Endothelial cell of umbilical vein (primary cell): ENCODE data around the gene SLC25A18. TPM values are rescaled to one million over a fixed set of nuclear protein-coding genes. Genes with fewer than 3 reads are reported as not detected.

Experiments used
- BruUV-seq: library from RNA; stranded (reverse); fragments of 400-500 nt; replicated peaks from 2 replicates; lab custom pipeline; 2021; lab: Mats Ljungman, UMichigan
- CTCF ChIA-PET: fragments of 300-600, 350-600 bp; sonication (Branson Sonifier 250); formaldehyde crosslinking; loops from one replicate; lab custom pipeline; 2021; ENCODE audit warnings: antibody characterized with exemption, inconsistent platforms; lab: Charles Lee
- POLR2A ChIA-PET: fragments of 300-600, 350-600 bp; sonication (Branson Sonifier 250); formaldehyde crosslinking; loops from one replicate; lab custom pipeline; 2021; ENCODE audit warnings: antibody characterized with exemption, inconsistent platforms; lab: Charles Lee
- DNase-seq: peaks from one replicate; pipeline ENCODE4 v3.0.0-alpha.2; 2011; ENCODE audit warnings: low read depth, low spot score
- FAIRE-seq: peaks from 2 replicates; lab custom pipeline; 2011; peaks lifted over from hg19 to GRCh38; lab: Jason Lieb, UNC
- H2AFZ ChIP-seq: 2 replicates; pipeline ENCODE4 v1.6.0; 2012; ENCODE audit warnings: low read depth, low read length, control low read depth, inconsistent platforms
- H3K27ac ChIP-seq: 2 replicates; pipeline ENCODE4 v1.5.1; 2011; ENCODE audit warnings: low read depth, mild to moderate bottlenecking, control low read depth, low read length, moderate library complexity; ENCODE audit not compliant: insufficient read depth
- H3K27me3 ChIP-seq, 2 experiments: 2 replicates each; pipeline versions ENCODE4 v1.6.0 to v1.6.1; 2011; ENCODE audit warnings: low read length in 2 of 2, mixed read lengths in 1 of 2; ENCODE audit not compliant: control insufficient read depth in 2 of 2, insufficient read depth in 2 of 2
- H3K36me3 ChIP-seq, 2 experiments: 2 replicates in 1 of 2; 3 replicates in 1 of 2; pipeline ENCODE4 v1.5.1; 2011; ENCODE audit warnings: low read length in 2 of 2, mild to moderate bottlenecking in 1 of 2, moderate library complexity in 1 of 2; ENCODE audit not compliant: control insufficient read depth in 2 of 2, insufficient read depth in 2 of 2; ENCODE audit errors: extremely low read depth in 1 of 2
- H3K4me1 ChIP-seq: 3 replicates; pipeline ENCODE4 v1.5.1; 2011; ENCODE audit warnings: mild to moderate bottlenecking, low read length; ENCODE audit not compliant: control insufficient read depth, insufficient read depth; ENCODE audit errors: extremely low read depth
- H3K4me2 ChIP-seq: 2 replicates; pipeline ENCODE4 v1.6.1; 2011; ENCODE audit warnings: low read length, control low read depth, mixed read lengths; ENCODE audit not compliant: insufficient read depth
- H3K4me3 ChIP-seq, 3 experiments: fragments of 200-600 bp in 1 of 3; sonication (generic), shearing (Covaris generic) in 1 of 3; replicated peaks in 1 of 3; 2 replicates each; pipeline ENCODE4 v1.5.1; 2011 to 2016; ENCODE audit warnings: control low read depth in 3 of 3, low read length in 3 of 3, mild to moderate bottlenecking in 2 of 3, inconsistent platforms in 1 of 3, low read depth in 1 of 3, moderate library complexity in 1 of 3; ENCODE audit not compliant: insufficient read depth in 1 of 3
- H3K79me2 ChIP-seq: 2 replicates; pipeline ENCODE4 v1.6.0; 2012; ENCODE audit warnings: low read length, inconsistent platforms; ENCODE audit not compliant: control insufficient read depth, insufficient read depth
- H3K9ac ChIP-seq: replicated peaks from 2 replicates; pipeline ENCODE3; 2011; ENCODE audit warnings: low read length, control low read depth; ENCODE audit not compliant: insufficient read depth; ENCODE audit errors: extremely low read depth
- H3K9me1 ChIP-seq: replicated peaks from 3 replicates; pipeline ENCODE4 v1.6.0; 2011; ENCODE audit warnings: mild to moderate bottlenecking, low read length; ENCODE audit not compliant: control insufficient read depth, insufficient read depth; ENCODE audit errors: extremely low read depth
- H3K9me3 ChIP-seq: replicated peaks from 2 replicates; pipeline ENCODE4 v1.5.1; 2012; ENCODE audit warnings: low read length, inconsistent platforms; ENCODE audit not compliant: control insufficient read depth, insufficient read depth
- H4K20me1 ChIP-seq: replicated peaks from 2 replicates; pipeline ENCODE3; 2011; ENCODE audit warnings: mild to moderate bottlenecking, low read length; ENCODE audit not compliant: control insufficient read depth, insufficient read depth; ENCODE audit errors: extremely low read depth
- EZH2 ChIP-seq: IDR thresholded peaks from 2 replicates; pipeline ENCODE4 v1.6.1; 2012; ENCODE audit warnings: borderline replicate concordance, low read depth, mild to moderate bottlenecking, moderate library complexity, low read length, inconsistent platforms; ENCODE audit not compliant: severe bottlenecking
- FOS ChIP-seq: IDR thresholded peaks from 2 replicates; pipeline ENCODE4 v1.6.1; 2011; ENCODE audit warnings: mild to moderate bottlenecking, low read length, moderate library complexity, borderline replicate concordance; ENCODE audit not compliant: insufficient read depth
- GATA2 ChIP-seq: IDR thresholded peaks from 2 replicates; pipeline ENCODE4 v1.7.0; 2011; ENCODE audit warnings: low read depth, mild to moderate bottlenecking, moderate library complexity, mixed read lengths, low read length; ENCODE audit not compliant: insufficient read length, insufficient read depth
- JUN ChIP-seq: IDR thresholded peaks from 2 replicates; pipeline ENCODE4 v1.6.1; 2011; ENCODE audit warnings: borderline replicate concordance, low read depth; ENCODE audit not compliant: insufficient read length, insufficient read depth
- MYC ChIP-seq: IDR thresholded peaks from one replicate; pipeline ENCODE4 v1.6.1; 2011; ENCODE audit warnings: mild to moderate bottlenecking, low read depth, low read length
- POLR2A ChIP-seq: IDR thresholded peaks from 2 replicates; pipeline ENCODE4 v1.6.1; 2012; ENCODE audit warnings: low read depth, mild to moderate bottlenecking, control low read depth, low read length
- POLR2AphosphoS5 ChIP-seq: IDR thresholded peaks from 2 replicates; pipeline ENCODE4 v1.6.1; 2012; ENCODE audit warnings: low read depth, mild to moderate bottlenecking, control low read depth, low read length, moderate library complexity; ENCODE audit not compliant: insufficient read depth
- dilution Hi-C: fragments of 300-500 bp; cut with MboI; formaldehyde crosslinking; loops from one replicate; pipeline ENCODE4 v1.15.0; 2019; ENCODE audit warnings: low sequenced_read_pairs; ENCODE audit not compliant: extremely low pct_ligation_motif_present
- intact Hi-C: fragments of 100-400 bp; cut with micrococcal nuclease; formaldehyde crosslinking; loops from one replicate; pipeline ENCODE4 v1.10.0; 2022
- polyA plus RNA-seq, 4 experiments: library from polyadenylated mRNA; depleted of rRNA in 3 of 4; stranded (reverse) in 3 of 4; unstranded in 1 of 4; fragments of >200 nt; gene quantifications; 2 replicates each; pipeline versions ENCODE4 v1.2.1 to v1.2.3, GENCODE V29; 2011 to 2012; ENCODE audit warnings: missing spikeins in 1 of 4
- total RNA-seq: library from RNA; stranded (reverse); gene quantifications from 2 replicates; pipeline ENCODE4 v1.2.3, GENCODE V29; 2021
- TF ChIP-seq, protein P1 (sequence below): IDR thresholded peaks from 2 replicates; pipeline ENCODE4 v1.6.1; 2011; ENCODE audit not compliant: insufficient read depth, insufficient read length
- TF ChIP-seq, protein P2 (sequence below), 2 donors: IDR thresholded peaks; 1 replicate in 1 of 2; 2 replicates in 1 of 2; pipeline ENCODE4 v1.5.1; 2011; ENCODE audit warnings: low read length in 2 of 2, mild to moderate bottlenecking in 2 of 2, moderate library complexity in 2 of 2, control low read depth in 1 of 2, inconsistent platforms in 1 of 2, low read depth in 1 of 2; ENCODE audit not compliant: insufficient read depth in 1 of 2; ENCODE audit errors: extremely low read depth in 1 of 2

The SLC25A18 gene
- total and polyA plus RNA-seq, 2 donors (not counting 3 experiments of a cell fraction or from before 2014, with no cell fraction given) = not detected

DNA sequence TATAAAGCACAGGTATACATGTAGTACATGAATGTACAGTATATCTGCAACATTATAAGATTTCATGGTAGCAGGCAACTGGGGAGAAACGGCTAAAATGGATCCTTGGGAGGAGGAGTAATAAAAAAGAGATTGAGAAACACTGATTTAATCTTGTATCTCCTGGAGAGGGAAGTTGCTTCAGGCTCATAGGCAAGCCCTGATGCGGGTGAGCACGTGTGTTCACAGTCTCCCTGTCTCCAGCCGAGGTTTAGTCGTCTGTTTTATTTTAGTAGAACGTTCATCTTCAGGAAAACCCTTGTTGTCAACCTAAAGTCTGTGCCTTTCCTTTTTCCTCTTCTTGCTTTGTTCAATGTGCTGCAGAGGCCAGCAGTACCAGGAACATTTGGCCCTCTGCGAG, 21.8 kb upstream of the SLC25A18 start:
- Histone ChIP-seq H3K27ac (no peak overlapping the region), H3K9me1 (no peaks in the 10 kb centered on the region), H2AFZ (no peak overlapping the region), H3K4me2 (no peak overlapping the region), H4K20me1 (no peaks in the 10 kb centered on the region), H3K79me2 (no peaks in the 10 kb centered on the region), H3K4me3 (no peak overlapping the region), H3K36me3 (no peaks in the 10 kb centered on the region), H3K9me3 (no peaks in the 10 kb centered on the region), H3K9ac (no peak overlapping the region), H3K4me1 (no peaks in the 10 kb centered on the region), H3K27me3 (peaks cover 0 to 2% of the 10 kb centered on the region in 2 experiments)
- no peak for TF ChIP-seq JUN
- no peak for TF ChIP-seq GATA2
- TF ChIP-seq, protein P1, sequence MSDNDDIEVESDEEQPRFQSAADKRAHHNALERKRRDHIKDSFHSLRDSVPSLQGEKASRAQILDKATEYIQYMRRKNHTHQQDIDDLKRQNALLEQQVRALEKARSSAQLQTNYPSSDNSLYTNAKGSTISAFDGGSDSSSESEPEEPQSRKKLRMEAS = no peak
- no peak for TF ChIP-seq EZH2
- no peak for TF ChIP-seq POLR2A
- no peak for TF ChIP-seq FOS
- TF ChIP-seq POLR2AphosphoS5 = no peak
- TF ChIP-seq, protein P2, sequence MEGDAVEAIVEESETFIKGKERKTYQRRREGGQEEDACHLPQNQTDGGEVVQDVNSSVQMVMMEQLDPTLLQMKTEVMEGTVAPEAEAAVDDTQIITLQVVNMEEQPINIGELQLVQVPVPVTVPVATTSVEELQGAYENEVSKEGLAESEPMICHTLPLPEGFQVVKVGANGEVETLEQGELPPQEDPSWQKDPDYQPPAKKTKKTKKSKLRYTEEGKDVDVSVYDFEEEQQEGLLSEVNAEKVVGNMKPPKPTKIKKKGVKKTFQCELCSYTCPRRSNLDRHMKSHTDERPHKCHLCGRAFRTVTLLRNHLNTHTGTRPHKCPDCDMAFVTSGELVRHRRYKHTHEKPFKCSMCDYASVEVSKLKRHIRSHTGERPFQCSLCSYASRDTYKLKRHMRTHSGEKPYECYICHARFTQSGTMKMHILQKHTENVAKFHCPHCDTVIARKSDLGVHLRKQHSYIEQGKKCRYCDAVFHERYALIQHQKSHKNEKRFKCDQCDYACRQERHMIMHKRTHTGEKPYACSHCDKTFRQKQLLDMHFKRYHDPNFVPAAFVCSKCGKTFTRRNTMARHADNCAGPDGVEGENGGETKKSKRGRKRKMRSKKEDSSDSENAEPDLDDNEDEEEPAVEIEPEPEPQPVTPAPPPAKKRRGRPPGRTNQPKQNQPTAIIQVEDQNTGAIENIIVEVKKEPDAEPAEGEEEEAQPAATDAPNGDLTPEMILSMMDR (IDR thresholded peaks at IDR 0.05; ENCODE audit: extremely low read depth in 1 of 2, insufficient read depth in 1 of 2, low read depth in 1 of 2, low read length in 2 of 2) = no peak
- no peak for TF ChIP-seq MYC
- ChIA-PET CTCF (no interaction called here), POLR2A (no interaction called here)
- FAIRE-seq (no peak), DNase-seq (no peak)
- BruUV-seq = no TSS peak
- intact Hi-C loops (no loop called here), dilution Hi-C loops (no loop called here)
